Mesothelial cell of epicardium (in vitro differentiated cells): ENCODE data around the gene GSTA5. TPM values are rescaled to one million over a fixed set of nuclear protein-coding genes. Genes with fewer than 3 reads are reported as not detected.
"Not testable (repeated sequence)": the region's sequence is repeated elsewhere in the genome, so short reads cannot be mapped to it uniquely, and the experiment has no call there.

Experiments
- DNase-seq, 2 experiments: peaks; one replicate each; pipeline ENCODE4 v3.0.0; 2021; ENCODE audit warnings: low spot score in 2 of 2; ENCODE audit not compliant: unreplicated experiment in 2 of 2
- H3K27ac Mint-ChIP-seq: 2 replicates; pipeline ENCODE4 v1.8.0; 2021; ENCODE audit warnings: mixed read lengths
- H3K27me3 Mint-ChIP-seq: 2 replicates; pipeline ENCODE4 v1.8.0; 2021; ENCODE audit warnings: low read depth, mixed read lengths
- H3K36me3 Mint-ChIP-seq: 2 replicates; pipeline ENCODE4 v1.8.0; 2021; ENCODE audit warnings: mixed read lengths
- H3K4me1 Mint-ChIP-seq: 2 replicates; pipeline ENCODE4 v1.8.0; 2021; ENCODE audit warnings: mixed read lengths
- H3K4me3 Mint-ChIP-seq: 2 replicates; pipeline ENCODE4 v1.8.0; 2021; ENCODE audit warnings: mild to moderate bottlenecking, moderate library complexity, mixed read lengths
- H3K9me3 Mint-ChIP-seq: 2 replicates; pipeline ENCODE4 v1.8.0; 2021; ENCODE audit warnings: mixed read lengths
- CTCF ChIP-seq: fragments of 200-600 bp; sonication (generic); IDR thresholded peaks from one replicate; pipeline ENCODE4 v1.5.0; 2021; ENCODE audit warnings: antibody characterized with exemption; ENCODE audit not compliant: unreplicated experiment
- total RNA-seq: library from RNA; stranded (reverse); gene quantifications from 3 replicates; pipeline ENCODE4 v1.2.1, GENCODE V29; 2021

Gene GSTA5
- total RNA-seq, 1 donor from 2014 or later, result not detected

GRCh38 chr6:52788478-52788877 is 52.1 kb downstream of the GSTA5 start:
- DNase-seq, result no peak
- no peak overlapping the region for H3K27ac Mint-ChIP-seq
- H3K4me3 Mint-ChIP-seq, result no peak overlapping the region
- peaks cover 5% of the 10 kb centered on the region for H3K4me1 Mint-ChIP-seq
- TF ChIP-seq CTCF, result no peak
- H3K27me3 Mint-ChIP-seq, result peaks cover 7% of the 10 kb centered on the region
- H3K9me3 Mint-ChIP-seq, result peaks cover 11% of the 10 kb centered on the region
- no peaks in the 10 kb centered on the region for H3K36me3 Mint-ChIP-seq

DNA sequence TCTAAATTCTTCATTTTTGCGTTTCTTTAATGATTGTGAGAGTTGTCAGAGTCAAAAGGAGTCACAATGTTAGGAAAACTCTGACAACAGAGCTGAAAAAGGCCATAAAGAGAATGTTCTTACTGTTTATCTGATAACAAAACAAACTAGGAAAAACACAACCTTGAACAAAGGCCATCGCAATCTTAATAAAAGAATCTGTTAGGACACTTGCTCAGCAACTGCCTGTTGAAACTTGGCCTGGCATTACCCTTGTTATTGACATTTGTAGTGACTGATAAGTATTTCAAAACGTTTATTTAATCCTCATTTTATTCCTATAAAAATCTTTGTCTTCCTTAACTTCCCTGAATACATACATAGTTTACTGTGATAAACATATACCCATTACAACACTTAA is 52.7 kb downstream of the GSTA5 start:
- Mint-ChIP-seq H3K4me3 (no peak overlapping the region), H3K27me3 (peaks cover 3% of the 10 kb centered on the region), H3K9me3 (peaks cover 6% of the 10 kb centered on the region), H3K27ac (no peak overlapping the region), H3K36me3 (no peaks in the 10 kb centered on the region), H3K4me1 (peaks cover 9% of the 10 kb centered on the region)
- DNase-seq, result no peak
- no peak for TF ChIP-seq CTCF

- Mint-ChIP-seq H3K36me3 (no peaks in the 10 kb centered on the region), H3K9me3 (no peaks in the 10 kb centered on the region), H3K4me1 (peaks cover 13% of the 10 kb centered on the region), H3K27ac (no peak overlapping the region), H3K4me3 (no peak overlapping the region), H3K27me3 (peaks cover 1% of the 10 kb centered on the region)
- no peak for TF ChIP-seq CTCF
- DNase-seq, result no peak
These were observed 54.2 kb downstream of the GSTA5 start for GRCh38 chr6:52786249-52786956.

GRCh38 chr6:52782696-52783274 is 57.8 kb downstream of the GSTA5 start:
- DNase-seq, result not testable (repeated sequence)

DNA sequence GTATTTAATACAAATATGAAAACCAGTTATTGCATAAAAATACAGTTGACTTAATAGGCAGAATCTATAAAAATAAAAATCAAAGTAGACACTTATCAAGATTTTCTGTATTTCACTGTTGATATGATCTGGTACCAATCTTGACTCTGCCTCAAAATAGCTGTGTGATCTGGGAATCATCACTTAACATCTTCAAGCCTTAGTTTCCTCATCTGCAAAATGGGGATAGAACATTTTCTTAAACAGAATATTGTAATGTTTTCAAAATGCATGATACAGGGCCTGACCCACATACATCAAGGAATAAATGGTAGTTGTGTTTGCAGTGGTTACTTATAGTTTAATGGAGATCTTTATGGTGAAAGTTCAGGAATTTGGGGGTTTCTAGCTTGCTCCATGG is 58.4 kb downstream of the GSTA5 start:
- not testable (repeated sequence) for H3K27me3 Mint-ChIP-seq, H3K36me3 Mint-ChIP-seq, H3K27ac Mint-ChIP-seq, H3K9me3 Mint-ChIP-seq, DNase-seq, H3K4me3 Mint-ChIP-seq
- H3K4me1 Mint-ChIP-seq, result peaks cover 10% of the 10 kb centered on the region

More at GRCh38 chr6:52782696-52783274, 57.8 kb downstream of the GSTA5 start:
- not testable (repeated sequence) for H3K4me3 Mint-ChIP-seq, H3K9me3 Mint-ChIP-seq, H3K27ac Mint-ChIP-seq, H3K36me3 Mint-ChIP-seq, H3K27me3 Mint-ChIP-seq
- peaks cover 10% of the 10 kb centered on the region for H3K4me1 Mint-ChIP-seq

Other genes starting within 250 kb of the GSTA5 start
- 20.5 to 23.3 TPM (median 21.2 TPM) in 3 replicates for gene TMEM14A, start 169.7 kb downstream of the GSTA5 start, total RNA-seq
- not detected in 3 replicates for gene GSTA2, start 77.3 kb downstream of the GSTA5 start, total RNA-seq
- not detected in 3 replicates for gene GSTA1, start 37.0 kb downstream of the GSTA5 start, total RNA-seq
- not detected in 3 replicates for gene GSTA3, start 68.9 kb upstream of the GSTA5 start, total RNA-seq
- gene GSTA4, start 154.5 kb upstream of the GSTA5 start, total RNA-seq, result 66.2 to 69.5 TPM (median 68.8 TPM) in 3 replicates
- 14.0 to 15.0 TPM (median 14.2 TPM) in 3 replicates for gene CILK1, start 221.0 kb upstream of the GSTA5 start, total RNA-seq
- gene FBXO9, start 224.6 kb upstream of the GSTA5 start, total RNA-seq, result 66.0 to 74.8 TPM (median 69.0 TPM) in 3 replicates